ENCODE measurements around the gene ACTA1. TPM values are rescaled to one million over a fixed set of nuclear protein-coding genes. Genes with fewer than 3 reads are reported as not detected.

Gene ACTA1
- total and polyA plus RNA-seq, 2 experiments from 2014 or later: 8.8 to 13.0 TPM

- Histone ChIP-seq H3K27ac (ENCODE audit: low read depth) (no peak overlapping the region), H4K20me1 (replicated peaks; ENCODE audit: insufficient read depth) (no peaks in the 10 kb centered on the region; the same call in 1 of the 2 replicates), H3K27me3 (ENCODE audit: insufficient read depth) (peaks cover 75% of the 10 kb centered on the region), H3K36me3 (ENCODE audit: insufficient read depth) (no peaks in the 10 kb centered on the region), H3K4me3 (peak overlapping the region; percentile 87), H3F3A (replicated peaks; ENCODE audit: low read depth) (peaks cover 9% of the 10 kb centered on the region; the same call in 1 of the 2 replicates), H3K4me1 (ENCODE audit: insufficient read depth) (peaks cover 14% of the 10 kb centered on the region; the same call in 1 of the 2 replicates), H3K9me2 (ENCODE audit: insufficient read depth) (no peaks in the 10 kb centered on the region), H3K79me2 (replicated peaks; ENCODE audit: insufficient read depth) (no peaks in the 10 kb centered on the region), H3K4me2 (peak overlapping the region; percentile 89), H2AFZ (no peak overlapping the region)
- DNase-seq (ENCODE audit: low spot score): peak; percentile 46
- no peak for ATAC-seq
- no peak for TF ChIP-seq ZNF114 (CRISPR knock-in tag; IDR thresholded peaks at IDR 0.05)
- TF ChIP-seq CTCF (conservative IDR thresholded peaks at IDR 0.05; ENCODE audit: low read depth in 2 of 2): no peak
- peak; percentile 28 for TF ChIP-seq REST (IDR thresholded peaks at IDR 0.05; ENCODE audit: unreplicated experiment)
- no peak for TF ChIP-seq CREB1 (CRISPR knock-in tag; IDR thresholded peaks at IDR 0.05; ENCODE audit: low read depth)
- TF ChIP-seq EZH2 (IDR thresholded peaks at IDR 0.05; ENCODE audit: low read depth, unreplicated experiment): peak; percentile 1
- no peak for TF ChIP-seq NANOG (IDR thresholded peaks at IDR 0.05; ENCODE audit: borderline replicate concordance)
- no peak for TF ChIP-seq STAT1 (IDR thresholded peaks at IDR 0.05; ENCODE audit: unreplicated experiment)
- no peak for TF ChIP-seq ZNF331 (CRISPR knock-in tag; IDR thresholded peaks at IDR 0.05; ENCODE audit: low read depth)
- TF ChIP-seq EZH2phosphoT487 (IDR thresholded peaks at IDR 0.05; ENCODE audit: unreplicated experiment): no peak
- no peak for TF ChIP-seq POLR2AphosphoS5 (IDR thresholded peaks at IDR 0.05; ENCODE audit: low read depth)
- no peak for TF ChIP-seq JUNB (IDR thresholded peaks at IDR 0.05; ENCODE audit: unreplicated experiment)
- no peak for TF ChIP-seq ZNF462 (CRISPR knock-in tag; IDR thresholded peaks at IDR 0.05)
- no peak for TF ChIP-seq ETS1 (IDR thresholded peaks at IDR 0.05)
- H3K4me1 Mint-ChIP-seq: peaks cover 22% of the 10 kb centered on the region
- H3K27me3 Mint-ChIP-seq (ENCODE audit: insufficient read depth, low read depth, poor library complexity): peaks cover 71% of the 10 kb centered on the region
- peak overlapping the region; percentile 73 for H3K4me3 Mint-ChIP-seq
- no peak overlapping the region for H3K27ac Mint-ChIP-seq
- H3K9me3 Mint-ChIP-seq: peaks cover 4% of the 10 kb centered on the region; the same call in 1 of the 3 replicates
- peaks cover 4% of the 10 kb centered on the region; the same call in 1 of the 3 replicates for H3K36me3 Mint-ChIP-seq (ENCODE audit: low read depth)
Observed at GRCh38 chr1:229431284-229432115, 2.4 kb downstream of the ACTA1 start.
